HG02759 (cell line): ENCODE results near the gene DIP2C.
"Not testable (repeated sequence)": the region's sequence is repeated elsewhere in the genome, so short reads cannot be mapped to it uniquely, and the experiment has no call there.

Source experiments
- ATAC-seq: cut with Tn5 transposase; IDR thresholded peaks from one replicate; pipeline ENCODE4 v1.9.1; 2021; ENCODE audit warnings: mild to moderate bottlenecking, moderate library complexity; ENCODE audit not compliant: unreplicated experiment

Gene DIP2C

DNA sequence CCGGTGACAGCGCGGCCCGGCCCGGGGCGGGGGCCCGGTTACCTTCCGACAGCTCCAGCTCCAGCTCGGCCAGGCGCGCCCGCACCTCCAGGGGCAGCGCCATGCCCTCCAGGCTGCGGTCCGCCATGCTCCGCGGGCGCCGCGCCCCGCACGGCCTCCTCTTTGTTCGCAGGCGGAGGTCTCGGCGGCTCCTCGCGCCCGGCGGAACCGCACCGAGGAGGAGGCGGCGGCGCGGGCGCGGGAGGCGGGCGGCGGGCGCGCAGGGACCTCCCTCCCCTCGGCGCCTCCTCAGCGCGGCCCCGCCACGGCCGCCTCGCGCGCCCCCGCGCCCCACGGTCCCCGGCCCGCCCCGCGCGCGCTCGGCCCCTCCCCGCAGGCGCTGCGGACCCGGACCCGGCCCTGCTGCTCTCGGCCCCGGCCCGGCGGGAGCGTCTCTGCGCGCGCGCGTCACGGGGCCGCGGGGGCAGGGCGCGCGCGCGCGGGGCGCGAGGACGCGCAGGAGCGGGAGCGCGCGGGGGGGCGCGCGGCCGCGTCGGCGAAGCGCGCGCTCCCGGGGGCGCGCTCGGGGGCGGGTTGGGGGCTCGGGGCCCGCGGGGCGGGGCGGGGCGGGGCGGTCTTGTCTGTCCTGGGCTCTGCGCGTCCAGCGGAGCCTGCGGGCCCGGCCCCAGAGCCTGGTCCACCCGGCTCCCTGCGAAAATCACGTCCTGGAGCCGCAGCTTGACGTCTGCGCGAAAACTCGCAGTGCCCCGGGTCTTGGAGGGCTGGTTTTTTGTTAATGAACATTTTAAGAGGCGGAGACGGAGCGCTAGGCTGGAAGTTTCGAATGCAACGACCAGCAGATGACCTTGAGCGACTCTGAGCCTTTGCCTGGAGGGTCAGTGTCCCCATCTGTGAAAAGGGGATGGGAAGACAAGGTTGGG, at the start of gene DIP2C:
Gene DIP2C (minus strand): TSS at position 217 of the 920 bp plus-strand sequence. CDS start 90 bp downstream, at position 127.
- no peak for ATAC-seq

GRCh38 chr10:734481-734880, 45.0 kb upstream of the DIP2C start:
- ATAC-seq, result no peak

DNA sequence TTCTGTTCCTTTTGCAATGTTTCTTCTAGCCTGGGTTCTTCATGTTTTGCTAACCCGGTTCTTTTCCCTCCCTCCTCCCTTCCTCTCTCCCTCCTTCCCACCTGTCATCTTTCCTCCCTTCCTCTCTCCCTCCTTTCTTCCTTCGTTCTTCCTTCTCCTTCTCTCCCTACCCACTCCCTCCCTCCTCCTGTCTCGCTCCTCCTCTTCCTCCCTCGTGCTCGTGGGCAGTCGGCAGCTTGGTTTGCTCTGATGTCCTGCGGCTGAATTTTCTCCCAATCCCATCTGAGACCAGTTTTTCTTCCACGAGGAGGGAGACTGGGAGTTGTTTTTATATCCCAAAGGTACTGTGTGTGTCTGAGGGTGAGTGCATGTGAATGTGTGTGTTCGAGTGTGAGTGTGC, 43.6 kb upstream of the DIP2C start:
- ATAC-seq, result no peak

DNA sequence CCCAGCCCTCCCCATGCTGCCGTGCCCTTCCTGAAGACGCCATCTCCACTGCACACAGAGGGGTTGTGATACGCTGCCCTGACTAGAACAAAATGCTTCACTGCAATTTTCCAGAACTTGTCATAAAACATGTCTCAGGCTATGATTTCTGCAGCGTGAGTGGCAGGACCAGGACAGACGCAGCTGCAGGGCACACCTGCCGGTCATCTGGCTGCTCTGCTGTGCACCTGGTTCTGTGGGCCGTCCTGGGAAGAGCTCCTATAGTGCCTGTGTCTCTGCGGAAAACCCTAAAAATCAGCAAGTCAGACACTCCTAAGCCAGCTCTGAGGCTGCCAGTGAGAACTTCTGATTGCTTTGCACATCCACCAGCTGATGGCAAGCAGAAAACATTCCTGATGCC, 39.7 kb upstream of the DIP2C start:
- ATAC-seq, result no peak

DNA sequence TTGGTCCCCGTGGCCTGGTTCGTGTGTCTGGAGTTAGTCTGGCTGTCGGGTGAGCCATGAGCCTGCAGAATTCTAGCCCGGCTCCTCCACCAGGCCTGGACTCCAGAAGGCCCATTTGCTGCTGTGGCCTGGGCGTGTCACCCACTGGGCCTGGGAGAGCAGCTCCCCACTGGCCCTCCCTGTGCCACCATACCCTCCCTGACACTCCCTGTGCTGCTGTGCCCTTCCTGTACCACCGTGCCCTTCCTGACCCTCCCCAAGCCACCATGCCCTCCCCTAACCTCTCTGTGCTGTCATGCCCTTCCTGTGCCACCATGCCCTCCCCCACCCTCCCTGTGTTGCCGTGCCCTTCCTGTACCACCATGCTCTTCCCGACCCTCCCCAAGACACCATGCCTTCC, 39.1 kb upstream of the DIP2C start:
- ATAC-seq, result no peak

DNA sequence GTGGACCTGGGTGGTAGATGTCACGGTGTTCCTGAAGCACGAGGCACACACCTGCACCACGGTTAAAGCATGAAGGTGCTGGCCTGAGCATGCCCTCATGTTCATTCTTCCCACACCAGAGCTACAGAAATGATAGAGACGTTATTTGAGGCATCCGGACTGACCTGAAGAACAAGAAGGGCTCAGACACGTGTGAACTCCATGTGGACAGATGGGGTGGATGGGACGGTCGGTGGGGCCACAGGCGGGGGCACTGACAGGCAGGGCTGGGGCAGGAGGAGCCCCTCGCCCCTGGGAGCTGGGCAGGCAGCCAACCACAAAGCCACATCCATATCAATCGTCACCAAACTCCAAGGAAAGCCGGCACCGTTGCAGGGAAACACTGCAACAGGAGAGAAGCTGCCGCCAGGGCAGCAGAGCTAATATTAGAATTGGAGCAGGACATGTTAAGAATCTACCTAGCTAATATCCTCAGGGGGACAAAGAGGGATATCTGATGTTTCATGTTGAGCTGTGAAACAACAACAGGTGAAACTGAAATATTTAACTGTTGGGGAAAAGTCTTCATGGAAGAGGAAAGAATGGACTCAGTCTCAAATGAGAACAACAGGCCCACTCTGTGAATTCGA, 37.8 kb upstream of the DIP2C start:
- ATAC-seq, result no peak

GRCh38 chr10:725786-726185, 36.3 kb upstream of the DIP2C start:
- ATAC-seq, result no peak

- no peak for ATAC-seq
These were observed 35.8 kb upstream of the DIP2C start for GRCh38 chr10:725302-725701.

GRCh38 chr10:723973-724372, 34.5 kb upstream of the DIP2C start:
- no peak for ATAC-seq

DNA sequence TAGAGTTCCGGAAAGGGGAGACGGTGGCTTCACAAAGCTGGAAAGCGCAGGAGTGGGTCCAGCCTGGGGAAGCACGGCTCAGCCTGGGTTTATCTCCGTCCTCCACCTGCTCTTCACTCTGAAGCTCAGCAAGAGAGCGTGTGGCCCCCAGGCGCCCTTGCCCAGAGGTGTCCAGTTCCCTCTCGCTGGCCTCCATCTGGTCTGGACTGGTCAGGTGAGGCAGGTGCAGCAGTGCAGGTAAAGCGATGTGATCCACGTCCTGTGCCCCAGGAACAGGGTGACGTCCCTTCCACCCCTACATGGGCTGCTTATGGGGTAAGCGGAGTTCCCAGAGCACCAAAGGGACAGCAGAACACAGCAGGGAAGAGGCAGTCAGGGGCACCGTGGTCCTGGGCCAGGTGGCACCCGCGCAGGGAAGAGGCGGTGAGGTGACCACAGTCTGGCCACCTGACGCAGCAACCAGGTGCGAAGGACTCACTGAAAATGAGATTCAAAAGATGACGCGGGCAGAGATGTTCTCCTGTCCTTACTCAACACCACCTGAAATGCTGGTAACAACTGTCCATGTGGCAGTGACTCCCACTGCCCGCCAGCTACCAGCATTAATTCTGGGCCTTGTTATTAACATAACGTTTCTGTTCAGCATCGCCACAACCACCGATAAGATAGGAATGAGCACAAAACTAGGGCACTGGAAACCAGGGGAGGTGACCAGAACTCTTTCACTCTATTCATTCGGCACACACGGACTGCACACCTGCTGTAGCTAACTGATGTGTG, 33.0 kb upstream of the DIP2C start:
- ATAC-seq, result no peak

- no peak for ATAC-seq
These were observed 28.8 kb upstream of the DIP2C start for GRCh38 chr10:718143-718700.

- ATAC-seq, result no peak
These were observed 28.0 kb upstream of the DIP2C start for GRCh38 chr10:717458-717857.

DNA sequence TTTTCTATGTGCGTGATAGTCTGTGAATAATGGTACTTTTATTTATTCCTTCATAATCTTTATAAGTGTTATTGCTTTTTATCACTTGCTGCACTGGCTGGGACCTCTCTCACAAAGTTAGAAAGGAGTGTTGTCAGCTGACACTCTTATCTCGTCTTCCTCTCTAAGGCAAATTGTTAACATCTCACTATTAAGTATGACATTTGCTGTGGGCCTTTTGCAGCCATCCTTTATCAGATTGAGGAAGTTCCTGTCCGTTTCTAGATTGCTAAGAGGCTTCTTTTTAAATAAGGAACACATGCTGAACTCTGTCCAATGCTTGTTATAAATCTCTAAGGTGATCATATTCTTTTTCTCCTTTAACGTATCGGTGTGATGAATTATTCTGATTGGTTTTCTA, 27.4 kb upstream of the DIP2C start:
- ATAC-seq, result no peak

- ATAC-seq, result no peak
These were observed 24.7 kb upstream of the DIP2C start for GRCh38 chr10:714214-714613.

DNA sequence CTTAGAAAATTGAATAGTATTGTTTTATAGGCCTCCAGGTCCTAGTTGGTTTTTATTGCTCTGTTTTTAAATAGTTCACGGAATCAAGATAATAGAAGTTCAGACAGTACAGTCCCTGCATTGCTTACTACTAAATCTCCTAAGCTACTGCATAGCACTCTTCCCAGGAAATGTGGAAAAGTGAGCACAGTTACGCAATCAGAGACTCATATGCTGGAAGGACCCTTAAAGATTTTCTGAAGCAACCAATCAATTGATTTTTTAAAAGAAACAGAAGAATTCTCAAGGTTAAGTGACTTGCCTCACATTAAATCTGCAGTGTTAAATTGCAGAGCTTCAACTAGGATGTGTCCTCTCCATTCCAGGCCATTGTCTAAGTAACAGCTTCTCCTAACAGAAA, 23.1 kb upstream of the DIP2C start:
- no peak for ATAC-seq

GRCh38 chr10:712089-712488, 22.6 kb upstream of the DIP2C start:
- no peak for ATAC-seq

DNA sequence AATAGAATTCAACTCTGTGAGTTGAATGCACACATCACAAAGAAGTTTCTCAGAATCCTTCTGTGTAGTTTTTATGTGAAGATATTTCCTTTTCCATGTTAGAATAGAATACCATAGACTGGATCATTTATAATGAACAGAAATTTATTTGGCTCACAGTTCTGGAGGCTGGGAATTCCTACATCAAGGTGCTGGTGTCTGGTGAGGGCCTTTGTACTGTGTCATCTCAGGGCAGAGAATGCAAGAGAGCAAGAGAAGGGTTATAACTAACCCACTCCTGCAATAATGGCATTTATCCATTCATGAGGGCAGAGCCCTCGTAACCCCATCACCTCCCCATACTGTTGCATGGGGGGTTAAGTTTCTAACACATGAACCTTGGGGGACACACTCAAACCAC, 18.4 kb upstream of the DIP2C start:
- no peak for ATAC-seq

DNA sequence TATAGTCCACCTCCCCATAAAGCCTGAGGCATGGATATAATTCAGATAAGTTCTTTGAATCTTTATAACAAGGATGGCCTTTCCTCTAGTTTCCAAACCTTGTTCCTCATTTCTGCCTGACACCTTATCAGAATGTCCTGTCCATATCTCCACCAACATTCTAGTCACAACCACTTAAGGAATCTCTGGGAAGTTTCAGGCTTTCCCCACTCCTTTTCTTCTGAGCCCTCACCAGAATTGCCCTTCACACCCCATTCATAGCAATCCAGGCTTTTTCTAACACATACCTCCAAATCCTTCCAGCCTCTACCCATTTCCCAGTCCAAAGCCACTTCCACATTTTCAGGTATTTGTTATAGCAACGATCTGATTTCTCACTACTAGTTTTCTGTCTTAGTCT, 18.0 kb upstream of the DIP2C start:
- ATAC-seq, result no peak

DNA sequence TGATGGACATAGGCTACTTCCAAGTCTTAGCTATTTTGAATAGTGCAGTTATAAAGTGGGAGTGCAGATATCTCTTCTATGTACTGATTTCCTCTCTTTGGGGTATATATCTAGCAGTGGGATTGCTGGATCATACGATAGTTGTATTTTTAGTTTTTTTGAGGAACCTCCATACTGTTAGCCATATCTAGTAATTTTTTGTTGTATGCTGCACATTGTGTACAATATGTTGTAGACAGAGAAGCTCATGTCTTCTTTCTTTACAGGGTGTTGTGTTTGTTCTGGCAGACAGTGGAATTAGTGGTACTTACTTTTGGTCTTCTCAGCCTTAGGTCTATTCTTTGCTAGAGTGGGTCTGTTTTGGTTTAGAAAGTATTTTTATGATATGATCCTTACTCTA, 13.7 kb upstream of the DIP2C start:
- no peak for ATAC-seq

DNA sequence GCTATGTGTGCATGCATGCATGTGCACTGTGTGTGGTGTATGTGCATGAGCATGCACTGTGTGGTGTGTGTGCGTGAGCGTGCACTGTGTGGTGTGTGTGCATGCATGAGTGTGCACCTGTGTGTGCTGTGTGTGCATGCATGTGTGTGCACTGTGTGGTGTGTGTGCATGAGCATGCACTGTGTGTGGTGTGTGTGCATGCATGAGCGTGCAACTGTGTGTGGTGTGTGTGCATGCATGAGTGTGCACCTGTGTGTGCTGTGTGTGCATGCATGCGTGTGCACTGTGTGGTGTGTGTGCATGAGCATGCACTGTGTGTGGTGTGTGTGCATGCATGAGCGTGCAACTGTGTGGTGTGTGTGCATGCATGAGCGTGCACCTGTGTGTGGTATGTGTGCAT, 10.7 kb upstream of the DIP2C start:
- ATAC-seq, result not testable (repeated sequence)
